HCT116 (cell line): ENCODE data around the gene CHD2. TPM values are rescaled to one million over a fixed set of nuclear protein-coding genes. Genes with fewer than 3 reads are reported as not detected.

ENCODE experiments used
- ATAC-seq: fragments of 200-7000 bp; cut with Tn5 transposase; 2 replicates; pipeline ENCODE4 v1.9.1; 2020; ENCODE audit warnings: mild to moderate bottlenecking, moderate library complexity
- BruUV-seq: library from RNA; stranded (reverse); fragments of 400-500 nt; replicated peaks from 2 replicates; lab custom pipeline; 2021; lab: Mats Ljungman, UMichigan
- CTCF ChIA-PET: fragments of 300-600 bp; sonication (Branson Sonifier 250); formaldehyde crosslinking; loops from one replicate; lab custom pipeline; 2021; ENCODE audit warnings: antibody characterized with exemption; lab: Charles Lee
- POLR2A ChIA-PET: fragments of 300-600, 350-600 bp; sonication (Branson Sonifier 250); formaldehyde crosslinking; loops from one replicate; lab custom pipeline; 2021; ENCODE audit warnings: antibody characterized with exemption; lab: Charles Lee
- RAD21 ChIA-PET, 2 experiments: fragments of 300-600 bp; sonication (Branson Sonifier 250); formaldehyde crosslinking; loops; one replicate each; lab custom pipeline; 2023; ENCODE audit warnings: low total read pairs in 2 of 2; ENCODE audit not compliant: uncharacterized antibody in 2 of 2, unreplicated experiment in 2 of 2, low non-redundant PET in 1 of 2; lab: Charles Lee
- DNase-seq: peaks from one replicate; pipeline ENCODE4 v3.0.0-alpha.2; 2010; ENCODE audit warnings: low read depth, low spot score
- H2AFZ ChIP-seq: fragments of 200-600 bp; shearing (Covaris generic), sonication (generic); 2 replicates; pipeline ENCODE4 v1.6.1; 2017; ENCODE audit warnings: low read depth, mixed run types, mixed read lengths, antibody characterized with exemption, low read length; ENCODE audit not compliant: poor library complexity, severe bottlenecking
- H3K27ac ChIP-seq: 2 replicates; pipeline ENCODE4 v1.5.1; 2012; ENCODE audit warnings: low read depth, low read length
- H3K27me3 ChIP-seq: fragments of 200-600 bp; sonication (generic); 2 replicates; pipeline ENCODE4 v1.6.1; 2016; ENCODE audit warnings: mixed run types, low read length, mixed read lengths; ENCODE audit not compliant: insufficient read depth
- H3K36me3 ChIP-seq, 2 experiments: fragments of 200-500 bp in 1 of 2; fragments of 200-600 bp in 1 of 2; sonication (Bioruptor generic) in 1 of 2; sonication (generic) in 1 of 2; 2 replicates each; pipeline versions ENCODE4 v1.5.1 to v1.6.1; 2014 to 2016; ENCODE audit warnings: low read length in 2 of 2, inconsistent platforms in 1 of 2, mixed read lengths in 1 of 2, mixed run types in 1 of 2; ENCODE audit not compliant: insufficient read depth in 2 of 2, control insufficient read depth in 1 of 2
- H3K4me1 ChIP-seq, 2 experiments: fragments of 200-600 bp in 1 of 2; sonication (generic) in 1 of 2; 2 replicates each; pipeline versions ENCODE4 v1.5.1 to v1.6.1; 2012 to 2017; ENCODE audit warnings: low read length in 2 of 2, inconsistent platforms in 1 of 2, mild to moderate bottlenecking in 1 of 2, mixed read lengths in 1 of 2, mixed run types in 1 of 2, moderate library complexity in 1 of 2; ENCODE audit not compliant: insufficient read depth in 2 of 2, control insufficient read depth in 1 of 2
- H3K4me2 ChIP-seq: fragments of 200-600 bp; sonication (generic); 2 replicates; pipeline ENCODE4 v1.6.1; 2017; ENCODE audit warnings: mixed run types, low read length, mixed read lengths
- H3K4me3 ChIP-seq, 2 experiments: fragments of 200-600 bp in 1 of 2; sonication (generic) in 1 of 2; replicated peaks in 1 of 2; 2 replicates each; pipeline ENCODE4 v1.5.1; 2011 to 2016; ENCODE audit warnings: low read length in 2 of 2, control low read depth in 1 of 2, low read depth in 1 of 2, mild to moderate bottlenecking in 1 of 2, mixed read lengths in 1 of 2, mixed run types in 1 of 2
- H3K79me2 ChIP-seq: fragments of 200-600 bp; sonication (generic); 2 replicates; pipeline ENCODE4 v1.6.1; 2017; ENCODE audit warnings: mild to moderate bottlenecking, mixed run types, low read length, moderate library complexity, mixed read lengths; ENCODE audit not compliant: insufficient read depth
- H3K9ac ChIP-seq: fragments of 200-600 bp; sonication (generic); 2 replicates; pipeline ENCODE4 v1.6.1; 2016; ENCODE audit warnings: low read length, mixed read lengths
- H3K9me2 ChIP-seq: fragments of 200-600 bp; sonication (generic), shearing (Covaris generic); 2 replicates; pipeline ENCODE4 v1.6.1; 2017; ENCODE audit warnings: mixed run types, mild to moderate bottlenecking, moderate library complexity; ENCODE audit not compliant: insufficient read depth
- H3K9me3 ChIP-seq, 2 experiments: fragments of 200-500 bp in 1 of 2; fragments of 200-600 bp in 1 of 2; sonication (Bioruptor generic) in 1 of 2; sonication (generic) in 1 of 2; 2 replicates each; pipeline ENCODE4 v1.6.1; 2014 to 2017; ENCODE audit warnings: low read length in 2 of 2, mixed read lengths in 2 of 2, inconsistent platforms in 1 of 2, low read depth in 1 of 2, mild to moderate bottlenecking in 1 of 2, mixed run types in 1 of 2, moderate library complexity in 1 of 2; ENCODE audit not compliant: control insufficient read depth in 1 of 2, insufficient read depth in 1 of 2
- H4K20me1 ChIP-seq: fragments of 200-600 bp; sonication (generic), shearing (Covaris generic); 2 replicates; pipeline ENCODE4 v1.6.1; 2017; ENCODE audit warnings: mixed run types, mild to moderate bottlenecking, moderate library complexity; ENCODE audit not compliant: insufficient read depth
- FOSL1 ChIP-seq: IDR thresholded peaks from 2 replicates; pipeline ENCODE4 v1.6.1; 2012; ENCODE audit warnings: low read depth
- JUND ChIP-seq: IDR thresholded peaks from 2 replicates; pipeline ENCODE4 v1.6.1; 2012
- RAD21 ChIP-seq: IDR thresholded peaks from 2 replicates; pipeline ENCODE4 v1.6.1; 2012; ENCODE audit warnings: low read depth, mild to moderate bottlenecking
- TCF7L2 ChIP-seq: IDR thresholded peaks from 2 replicates; pipeline ENCODE4 v1.7.0; 2011; ENCODE audit warnings: borderline replicate concordance, inconsistent platforms; ENCODE audit not compliant: insufficient read depth, insufficient read length; ENCODE audit errors: extremely low read depth
- intact Hi-C: fragments of 100-400 bp; cut with micrococcal nuclease; formaldehyde crosslinking; loops from 2 replicates; pipeline ENCODE4 v1.10.0; 2022
- total RNA-seq: library from RNA; stranded (reverse); gene quantifications from one replicate; pipeline ENCODE4 v1.2.1, GENCODE V29; 2021; ENCODE audit not compliant: unreplicated experiment
- TF ChIP-seq, protein P1 (sequence below): IDR thresholded peaks from 2 replicates; pipeline ENCODE4 v1.6.1; 2012
- TF ChIP-seq, protein P2 (sequence below): IDR thresholded peaks from 2 replicates; pipeline ENCODE4 v1.6.1; 2011; ENCODE audit warnings: mild to moderate bottlenecking, low read length, moderate library complexity; ENCODE audit not compliant: insufficient replicate concordance; ENCODE audit errors: extremely low read depth

The CHD2 gene
- total RNA-seq, 1 experiment from 2014 or later: 116 TPM

DNA sequence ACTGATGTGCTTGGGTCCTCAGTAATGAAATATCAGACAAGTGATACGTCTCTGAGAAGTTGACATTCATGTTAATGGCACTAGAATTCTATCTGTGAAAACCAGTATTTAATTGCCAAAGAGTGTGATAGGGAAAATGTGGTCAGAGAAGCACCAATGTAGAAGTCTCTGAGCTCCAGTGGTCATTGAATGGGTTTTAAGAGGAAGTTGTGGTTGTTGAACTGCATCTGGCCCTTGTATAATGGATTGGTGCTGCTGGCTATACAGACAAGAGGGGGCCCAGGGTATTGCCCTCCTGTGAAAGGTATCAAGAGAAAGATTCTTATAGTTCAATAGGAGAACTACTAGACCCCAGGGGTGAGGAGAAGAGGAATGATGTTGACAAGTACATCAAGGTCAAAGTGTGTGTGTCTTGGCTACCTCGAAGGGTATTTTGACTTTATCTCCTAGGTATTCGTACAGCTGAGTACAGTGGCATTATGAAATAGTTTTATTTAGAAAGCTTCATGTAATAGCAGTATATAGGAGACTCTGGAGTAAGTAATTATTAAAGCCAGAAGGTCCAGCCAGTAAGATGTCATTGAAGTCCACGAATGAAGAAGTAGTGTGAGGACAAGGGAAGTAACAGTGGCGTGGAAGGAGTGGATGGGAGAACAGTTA, 47.1 kb downstream of the CHD2 start:
- Histone ChIP-seq H3K79me2 (peaks cover 82% of the 10 kb centered on the region), H4K20me1 (0 out of 2 replicates have a peak, but pooled peaks cover 2% of the 10 kb centered on the region), H3K4me3 (no peak overlapping the region), H3K9me3 (peaks cover 14 to 30% of the 10 kb centered on the region in 2 experiments; a peak in 3 of 4 replicates), H3K27me3 (no peaks in the 10 kb centered on the region), H3K27ac (no peak overlapping the region), H3K9ac (no peak overlapping the region), H2AFZ (no peak overlapping the region), H3K4me1 (no peaks in the 10 kb centered on the region), H3K9me2 (no peaks in the 10 kb centered on the region), H3K4me2 (no peak overlapping the region), H3K36me3 (peaks cover 75 to 92% of the 10 kb centered on the region in 2 experiments)
- intact Hi-C loops: no loop called here
- DNase-seq: no peak
- TF ChIP-seq FOSL1 (no peak), RAD21 (no peak), JUND (no peak), TCF7L2 (no peak)
- TF ChIP-seq, protein P1, sequence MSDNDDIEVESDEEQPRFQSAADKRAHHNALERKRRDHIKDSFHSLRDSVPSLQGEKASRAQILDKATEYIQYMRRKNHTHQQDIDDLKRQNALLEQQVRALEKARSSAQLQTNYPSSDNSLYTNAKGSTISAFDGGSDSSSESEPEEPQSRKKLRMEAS: no peak
- TF ChIP-seq, protein P2, sequence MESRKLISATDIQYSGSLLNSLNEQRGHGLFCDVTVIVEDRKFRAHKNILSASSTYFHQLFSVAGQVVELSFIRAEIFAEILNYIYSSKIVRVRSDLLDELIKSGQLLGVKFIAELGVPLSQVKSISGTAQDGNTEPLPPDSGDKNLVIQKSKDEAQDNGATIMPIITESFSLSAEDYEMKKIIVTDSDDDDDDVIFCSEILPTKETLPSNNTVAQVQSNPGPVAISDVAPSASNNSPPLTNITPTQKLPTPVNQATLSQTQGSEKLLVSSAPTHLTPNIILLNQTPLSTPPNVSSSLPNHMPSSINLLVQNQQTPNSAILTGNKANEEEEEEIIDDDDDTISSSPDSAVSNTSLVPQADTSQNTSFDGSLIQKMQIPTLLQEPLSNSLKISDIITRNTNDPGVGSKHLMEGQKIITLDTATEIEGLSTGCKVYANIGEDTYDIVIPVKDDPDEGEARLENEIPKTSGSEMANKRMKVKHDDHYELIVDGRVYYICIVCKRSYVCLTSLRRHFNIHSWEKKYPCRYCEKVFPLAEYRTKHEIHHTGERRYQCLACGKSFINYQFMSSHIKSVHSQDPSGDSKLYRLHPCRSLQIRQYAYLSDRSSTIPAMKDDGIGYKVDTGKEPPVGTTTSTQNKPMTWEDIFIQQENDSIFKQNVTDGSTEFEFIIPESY: no peak
- ChIA-PET CTCF (no interaction called here), RAD21 (no interaction called here), POLR2A (interaction anchor here (0.8 kb wide), 1 partner anchor 33 kb away, joined by 3 read pairs; no protein-coding TSS in a partner anchor)
- ATAC-seq: no peak
- no TSS peak for BruUV-seq
